ENCODE data around the gene CACNG8.

The CACNG8 gene

DNA sequence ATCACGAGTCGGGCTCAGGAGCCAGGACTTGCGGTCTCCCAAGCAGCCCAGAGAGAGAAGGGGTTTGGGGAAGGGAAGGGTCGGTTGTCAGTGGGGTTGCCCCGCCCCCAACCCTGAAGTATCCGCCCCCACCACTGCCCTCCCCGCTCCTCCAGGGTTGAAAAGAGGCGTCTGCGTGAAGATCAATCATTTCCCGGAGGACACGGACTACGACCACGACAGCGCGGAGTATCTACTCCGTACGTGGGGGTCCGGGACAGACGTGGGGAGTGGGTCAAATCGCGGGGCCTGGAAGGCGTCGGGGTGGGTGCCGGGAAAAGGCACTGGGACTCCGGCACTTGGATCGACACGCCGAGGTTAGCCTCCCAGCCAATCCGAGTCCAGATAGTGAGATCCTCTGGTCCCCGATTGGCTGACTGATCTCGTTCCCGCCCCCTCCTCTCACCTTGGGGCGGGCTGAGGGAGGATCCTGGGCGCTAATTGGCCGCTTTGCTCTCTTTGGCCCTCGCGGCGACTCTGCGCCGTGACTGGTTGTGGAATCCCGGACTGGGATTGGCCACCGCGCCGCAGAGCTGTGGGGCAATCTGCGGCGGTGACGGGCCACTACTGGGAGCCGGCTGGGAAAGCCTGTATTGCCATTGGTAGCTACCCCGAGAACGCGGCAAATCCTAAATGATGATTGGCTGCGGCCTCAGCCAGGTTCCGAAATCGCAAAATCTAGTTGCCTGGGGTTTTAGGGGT is 15.4 kb downstream of the CACNG8 start:
- ATAC-seq = peak; percentile 82
- TF ChIP-seq PATZ1 (CRISPR knock-in tag; IDR thresholded peaks at IDR 0.05; ENCODE audit: borderline replicate concordance) = no peak
- TF ChIP-seq, protein P1, sequence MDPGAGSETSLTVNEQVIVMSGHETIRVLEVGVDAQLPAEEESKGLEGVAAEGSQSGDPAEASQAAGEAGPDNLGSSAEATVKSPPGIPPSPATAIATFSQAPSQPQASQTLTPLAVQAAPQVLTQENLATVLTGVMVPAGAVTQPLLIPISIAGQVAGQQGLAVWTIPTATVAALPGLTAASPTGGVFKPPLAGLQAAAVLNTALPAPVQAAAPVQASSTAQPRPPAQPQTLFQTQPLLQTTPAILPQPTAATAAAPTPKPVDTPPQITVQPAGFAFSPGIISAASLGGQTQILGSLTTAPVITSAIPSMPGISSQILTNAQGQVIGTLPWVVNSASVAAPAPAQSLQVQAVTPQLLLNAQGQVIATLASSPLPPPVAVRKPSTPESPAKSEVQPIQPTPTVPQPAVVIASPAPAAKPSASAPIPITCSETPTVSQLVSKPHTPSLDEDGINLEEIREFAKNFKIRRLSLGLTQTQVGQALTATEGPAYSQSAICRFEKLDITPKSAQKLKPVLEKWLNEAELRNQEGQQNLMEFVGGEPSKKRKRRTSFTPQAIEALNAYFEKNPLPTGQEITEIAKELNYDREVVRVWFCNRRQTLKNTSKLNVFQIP (CRISPR knock-in tag; IDR thresholded peaks at IDR 0.05; ENCODE audit: borderline replicate concordance, low read depth) = no peak
- TF ChIP-seq, protein P2, sequence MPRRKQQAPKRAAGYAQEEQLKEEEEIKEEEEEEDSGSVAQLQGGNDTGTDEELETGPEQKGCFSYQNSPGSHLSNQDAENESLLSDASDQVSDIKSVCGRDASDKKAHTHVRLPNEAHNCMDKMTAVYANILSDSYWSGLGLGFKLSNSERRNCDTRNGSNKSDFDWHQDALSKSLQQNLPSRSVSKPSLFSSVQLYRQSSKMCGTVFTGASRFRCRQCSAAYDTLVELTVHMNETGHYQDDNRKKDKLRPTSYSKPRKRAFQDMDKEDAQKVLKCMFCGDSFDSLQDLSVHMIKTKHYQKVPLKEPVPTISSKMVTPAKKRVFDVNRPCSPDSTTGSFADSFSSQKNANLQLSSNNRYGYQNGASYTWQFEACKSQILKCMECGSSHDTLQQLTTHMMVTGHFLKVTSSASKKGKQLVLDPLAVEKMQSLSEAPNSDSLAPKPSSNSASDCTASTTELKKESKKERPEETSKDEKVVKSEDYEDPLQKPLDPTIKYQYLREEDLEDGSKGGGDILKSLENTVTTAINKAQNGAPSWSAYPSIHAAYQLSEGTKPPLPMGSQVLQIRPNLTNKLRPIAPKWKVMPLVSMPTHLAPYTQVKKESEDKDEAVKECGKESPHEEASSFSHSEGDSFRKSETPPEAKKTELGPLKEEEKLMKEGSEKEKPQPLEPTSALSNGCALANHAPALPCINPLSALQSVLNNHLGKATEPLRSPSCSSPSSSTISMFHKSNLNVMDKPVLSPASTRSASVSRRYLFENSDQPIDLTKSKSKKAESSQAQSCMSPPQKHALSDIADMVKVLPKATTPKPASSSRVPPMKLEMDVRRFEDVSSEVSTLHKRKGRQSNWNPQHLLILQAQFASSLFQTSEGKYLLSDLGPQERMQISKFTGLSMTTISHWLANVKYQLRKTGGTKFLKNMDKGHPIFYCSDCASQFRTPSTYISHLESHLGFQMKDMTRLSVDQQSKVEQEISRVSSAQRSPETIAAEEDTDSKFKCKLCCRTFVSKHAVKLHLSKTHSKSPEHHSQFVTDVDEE (CRISPR knock-in tag; IDR thresholded peaks at IDR 0.05) = peak; percentile 64; the same call in 1 of the 2 replicates
- no peak for TF ChIP-seq ISL1 (CRISPR knock-in tag; IDR thresholded peaks at IDR 0.05)

GRCh38 chr19:53978975-53979801 is 16.5 kb downstream of the CACNG8 start:
- TF ChIP-seq PATZ1 (CRISPR knock-in tag; IDR thresholded peaks at IDR 0.05; ENCODE audit: borderline replicate concordance) = no peak
- peak; percentile 40; the same call in 1 of the 2 replicates for TF ChIP-seq GLIS3 (CRISPR knock-in tag; IDR thresholded peaks at IDR 0.05)
- no peak for ATAC-seq

GRCh38 chr19:53980539-53981375 is 18.0 kb downstream of the CACNG8 start:
- peak; percentile 18 for ATAC-seq
- TF ChIP-seq ZFP30 (CRISPR knock-in tag; IDR thresholded peaks at IDR 0.05) = no peak
- TF ChIP-seq GLIS3 (CRISPR knock-in tag; IDR thresholded peaks at IDR 0.05) = no peak
- no peak for TF ChIP-seq ZNF8 (CRISPR knock-in tag; IDR thresholded peaks at IDR 0.05)
- no peak for TF ChIP-seq ZNF70 (CRISPR knock-in tag; IDR thresholded peaks at IDR 0.05)
- TF ChIP-seq ZC3H10 (CRISPR knock-in tag; IDR thresholded peaks at IDR 0.05) = no peak
- no peak for TF ChIP-seq ZNF565 (CRISPR knock-in tag; conservative IDR thresholded peaks at IDR 0.05; ENCODE audit: low read depth)
- no peak for TF ChIP-seq ESRRG (CRISPR knock-in tag; IDR thresholded peaks at IDR 0.05)
- no peak for TF ChIP-seq RARB (CRISPR knock-in tag; IDR thresholded peaks at IDR 0.05)
- no peak for TF ChIP-seq TCF4 (CRISPR knock-in tag; IDR thresholded peaks at IDR 0.05; ENCODE audit: borderline replicate concordance)
- TF ChIP-seq TOX (CRISPR knock-in tag; IDR thresholded peaks at IDR 0.05; ENCODE audit: borderline replicate concordance) = no peak
- TF ChIP-seq, protein P3, sequence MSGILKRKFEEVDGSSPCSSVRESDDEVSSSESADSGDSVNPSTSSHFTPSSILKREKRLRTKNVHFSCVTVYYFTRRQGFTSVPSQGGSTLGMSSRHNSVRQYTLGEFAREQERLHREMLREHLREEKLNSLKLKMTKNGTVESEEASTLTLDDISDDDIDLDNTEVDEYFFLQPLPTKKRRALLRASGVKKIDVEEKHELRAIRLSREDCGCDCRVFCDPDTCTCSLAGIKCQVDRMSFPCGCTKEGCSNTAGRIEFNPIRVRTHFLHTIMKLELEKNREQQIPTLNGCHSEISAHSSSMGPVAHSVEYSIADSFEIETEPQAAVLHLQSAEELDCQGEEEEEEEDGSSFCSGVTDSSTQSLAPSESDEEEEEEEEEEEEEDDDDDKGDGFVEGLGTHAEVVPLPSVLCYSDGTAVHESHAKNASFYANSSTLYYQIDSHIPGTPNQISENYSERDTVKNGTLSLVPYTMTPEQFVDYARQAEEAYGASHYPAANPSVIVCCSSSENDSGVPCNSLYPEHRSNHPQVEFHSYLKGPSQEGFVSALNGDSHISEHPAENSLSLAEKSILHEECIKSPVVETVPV (CRISPR knock-in tag; IDR thresholded peaks at IDR 0.05) = no peak
- TF ChIP-seq ISL1 (CRISPR knock-in tag; IDR thresholded peaks at IDR 0.05) = no peak
- no peak for TF ChIP-seq BACH2 (CRISPR knock-in tag; IDR thresholded peaks at IDR 0.05; ENCODE audit: borderline replicate concordance)
- TF ChIP-seq, protein P2 (CRISPR knock-in tag; IDR thresholded peaks at IDR 0.05) = no peak
- no peak for TF ChIP-seq ZFP3 (CRISPR knock-in tag; IDR thresholded peaks at IDR 0.05)
- no peak for TF ChIP-seq PATZ1 (CRISPR knock-in tag; IDR thresholded peaks at IDR 0.05; ENCODE audit: borderline replicate concordance)
- TF ChIP-seq SNAI2 (CRISPR knock-in tag; IDR thresholded peaks at IDR 0.05) = no peak

Data from SK-N-SH treated with all-trans-retinoic acid at 6 μM for 48 hours (cell line).